Skeletal muscle tissue (tissue), 4 donors: ENCODE results near the gene CACNB2. TPM values are rescaled to one million over a fixed set of nuclear protein-coding genes. Genes with fewer than 3 reads are reported as not detected.

Experiments used
- H3K27ac ChIP-seq: one replicate; pipeline ENCODE4 v1.7.0; 2013; ENCODE audit warnings: mild to moderate bottlenecking, low read depth, low read length, inconsistent platforms
- H3K27me3 ChIP-seq, 3 donors: one replicate each; pipeline ENCODE4 v1.7.0; 2013; ENCODE audit warnings: low read length in 3 of 3; ENCODE audit not compliant: control insufficient read depth in 3 of 3, insufficient read depth in 3 of 3
- H3K36me3 ChIP-seq, 3 donors: one replicate each; pipeline ENCODE4 v1.7.0; 2013; ENCODE audit warnings: low read length in 3 of 3; ENCODE audit not compliant: control insufficient read depth in 3 of 3, insufficient read depth in 3 of 3
- H3K4me1 ChIP-seq, 3 donors: one replicate each; pipeline ENCODE4 v1.7.0; 2013; ENCODE audit warnings: low read length in 3 of 3, mild to moderate bottlenecking in 3 of 3; ENCODE audit not compliant: control insufficient read depth in 3 of 3, insufficient read depth in 3 of 3
- H3K4me3 ChIP-seq, 3 donors: one replicate each; pipeline ENCODE4 v1.7.0; 2013; ENCODE audit warnings: low read length in 3 of 3
- H3K9ac ChIP-seq, 3 donors: one replicate each; pipeline ENCODE4 v1.7.0; 2013; ENCODE audit warnings: low read length in 3 of 3, mild to moderate bottlenecking in 3 of 3, moderate library complexity in 2 of 3, low read depth in 1 of 3
- H3K9me3 ChIP-seq, 3 donors: one replicate each; pipeline ENCODE4 v1.7.0; 2013; ENCODE audit warnings: low read length in 3 of 3; ENCODE audit not compliant: control insufficient read depth in 3 of 3
- total RNA-seq: library from RNA; depleted of rRNA; stranded (reverse); fragments of >200 nt; gene quantifications from one replicate; pipeline ENCODE4 v1.2.3, GENCODE V29; 2014
- donor health status: Osteomylitis.

CACNB2 gene
- total RNA-seq, 1 donor from 2014 or later, result 4.2 TPM

DNA sequence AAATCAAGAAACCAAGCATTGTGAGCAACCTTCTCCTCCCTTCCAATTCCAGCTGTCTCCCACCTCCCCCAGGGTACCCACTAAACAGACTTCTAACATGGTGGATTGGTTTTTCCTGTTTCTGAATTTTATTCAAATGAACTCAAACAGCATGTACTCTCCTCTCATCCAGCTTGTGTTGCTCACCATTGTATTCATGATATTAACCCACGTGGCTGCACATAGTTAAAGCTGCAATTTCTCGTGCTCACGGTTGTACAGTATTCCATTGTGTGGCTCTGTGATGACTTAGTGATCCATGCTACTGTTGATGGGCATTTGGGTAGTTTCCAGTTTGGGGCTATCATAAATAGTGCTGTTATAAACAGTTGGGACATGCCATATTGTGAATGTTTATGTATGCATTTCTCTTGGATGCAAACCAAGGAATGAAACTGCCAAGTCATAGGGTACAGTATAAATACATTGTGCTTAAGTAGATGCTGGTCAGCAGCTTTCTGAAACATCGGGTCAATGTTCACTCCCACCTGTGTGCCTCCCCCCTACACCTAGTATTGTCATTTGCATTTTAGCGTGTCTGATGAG is 124.3 kb downstream of the CACNB2 start:
- Histone ChIP-seq H3K9ac (no peak overlapping the region), H3K36me3 (no peaks in the 10 kb centered on the region), H3K27ac (no peak overlapping the region), H3K4me3 (no peak overlapping the region), H3K4me1 (no peaks in the 10 kb centered on the region), H3K9me3 (no peaks in the 10 kb centered on the region), H3K27me3 (no peaks in the 10 kb centered on the region)

DNA sequence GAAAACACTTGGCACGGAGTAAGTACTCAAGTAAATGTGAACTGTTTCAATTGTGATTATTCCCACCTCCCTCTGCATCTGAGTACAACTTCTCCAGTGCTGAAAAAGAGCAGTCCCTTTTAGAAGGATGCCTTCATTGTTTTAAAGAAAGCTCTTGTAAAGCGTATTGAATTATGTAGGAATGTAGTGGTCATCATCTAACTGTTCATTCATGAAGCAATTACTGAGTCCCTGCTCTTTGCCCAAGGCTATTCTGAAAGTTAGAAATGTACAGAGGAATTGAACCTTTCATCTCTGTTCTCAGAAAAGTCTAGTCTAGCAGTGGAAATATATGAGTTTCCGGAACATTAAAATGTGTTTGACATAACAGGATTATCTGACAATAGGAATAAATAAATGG is 127.8 kb downstream of the CACNB2 start:
- Histone ChIP-seq H3K27ac (no peak overlapping the region), H3K9me3 (no peaks in the 10 kb centered on the region), H3K36me3 (no peaks in the 10 kb centered on the region), H3K4me1 (no peaks in the 10 kb centered on the region), H3K27me3 (no peaks in the 10 kb centered on the region), H3K9ac (no peak overlapping the region), H3K4me3 (no peak overlapping the region)

DNA sequence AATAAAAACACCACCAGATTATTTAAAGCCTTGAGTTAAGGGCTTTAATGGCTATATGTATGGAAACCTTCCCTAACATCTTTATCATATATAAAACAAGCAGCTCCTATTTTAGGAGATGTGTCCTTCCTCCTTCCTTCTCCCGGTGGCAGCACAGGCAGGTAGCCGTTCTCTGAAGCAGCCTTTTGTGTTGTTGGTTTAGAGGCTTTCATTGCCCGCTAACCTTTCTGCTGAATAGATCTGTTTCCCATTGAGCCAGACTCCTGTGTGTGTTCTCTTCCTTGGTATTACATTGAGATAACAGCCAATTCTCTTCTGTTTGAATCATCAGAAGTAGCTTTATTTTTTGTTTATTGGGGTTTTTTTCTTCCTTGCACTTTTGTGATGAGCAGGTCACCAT is 131.3 kb downstream of the CACNB2 start:
- H3K27me3 ChIP-seq, result no peaks in the 10 kb centered on the region
- H3K9me3 ChIP-seq, result no peaks in the 10 kb centered on the region
- no peaks in the 10 kb centered on the region for H3K4me1 ChIP-seq
- no peaks in the 10 kb centered on the region for H3K36me3 ChIP-seq
- no peak overlapping the region for H3K27ac ChIP-seq
- no peak overlapping the region for H3K4me3 ChIP-seq
- no peak overlapping the region for H3K9ac ChIP-seq

DNA sequence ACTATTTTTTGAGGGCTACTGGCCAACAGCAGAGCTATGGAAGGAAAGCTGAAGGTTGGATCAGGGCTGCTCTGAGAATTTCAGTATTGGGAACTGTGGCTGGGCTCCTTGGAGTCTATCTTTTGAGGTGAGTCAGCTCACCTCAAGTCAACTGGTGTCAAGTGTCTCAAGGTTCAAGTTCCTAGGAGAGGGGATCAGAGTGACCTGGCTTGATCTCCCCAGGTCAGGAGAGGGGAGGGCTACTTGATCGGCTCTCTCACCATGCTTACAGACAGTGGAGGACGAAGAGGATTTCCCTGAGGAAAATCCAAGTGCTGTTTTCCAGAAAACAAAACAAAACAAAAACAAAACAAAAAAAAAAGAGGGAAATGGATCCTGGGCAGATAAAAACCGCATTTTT is 132.8 kb downstream of the CACNB2 start:
- no peaks in the 10 kb centered on the region for H3K4me1 ChIP-seq
- no peaks in the 10 kb centered on the region for H3K36me3 ChIP-seq
- no peaks in the 10 kb centered on the region for H3K9me3 ChIP-seq
- H3K4me3 ChIP-seq, result no peak overlapping the region
- no peak overlapping the region for H3K9ac ChIP-seq
- H3K27ac ChIP-seq, result no peak overlapping the region
- H3K27me3 ChIP-seq, result no peaks in the 10 kb centered on the region

DNA sequence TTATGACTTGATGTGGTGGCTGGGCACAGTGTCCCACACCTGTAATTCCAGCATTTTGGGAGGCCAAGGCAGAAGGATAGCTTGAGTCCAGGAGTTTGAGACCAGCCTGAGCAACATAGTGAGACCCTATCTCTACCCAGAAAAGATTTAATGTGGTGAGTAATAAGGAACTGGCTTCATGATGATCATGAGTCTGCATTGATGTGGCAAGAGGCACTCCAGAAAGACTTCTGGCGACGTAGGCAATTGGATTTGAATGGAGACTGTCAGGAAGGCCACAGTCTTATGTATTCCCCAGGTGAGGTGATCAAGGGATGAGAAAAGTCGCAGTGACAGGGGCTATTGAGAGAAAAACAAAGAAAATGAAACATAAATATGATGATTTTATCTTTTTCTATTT is 138.0 kb downstream of the CACNB2 start:
- no peak overlapping the region for H3K27ac ChIP-seq
- H3K9me3 ChIP-seq, result no peaks in the 10 kb centered on the region
- no peaks in the 10 kb centered on the region for H3K36me3 ChIP-seq
- no peaks in the 10 kb centered on the region for H3K4me1 ChIP-seq
- no peaks in the 10 kb centered on the region for H3K27me3 ChIP-seq
- no peak overlapping the region for H3K4me3 ChIP-seq
- H3K9ac ChIP-seq, result no peak overlapping the region

DNA sequence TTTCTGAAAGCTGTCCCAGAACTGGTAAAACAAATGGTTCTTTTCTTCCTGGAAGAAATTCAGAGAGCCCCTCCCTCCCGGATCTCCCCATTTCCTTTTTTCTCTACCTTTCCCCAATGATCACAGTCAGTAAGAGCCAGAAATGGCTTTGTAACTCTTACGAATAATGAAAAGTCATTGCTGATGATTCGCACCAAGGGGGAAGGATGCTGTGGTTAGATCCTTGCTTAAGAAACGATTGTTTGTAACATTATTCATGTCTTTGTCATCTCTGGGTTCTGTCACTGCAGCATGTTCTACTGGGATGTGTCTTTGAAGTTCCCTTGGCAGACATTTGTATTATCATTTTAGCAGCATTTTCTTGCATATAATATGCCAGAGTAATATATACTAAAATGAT is 138.9 kb downstream of the CACNB2 start:
- H3K36me3 ChIP-seq, result no peaks in the 10 kb centered on the region
- no peak overlapping the region for H3K9ac ChIP-seq
- H3K4me1 ChIP-seq, result no peaks in the 10 kb centered on the region
- no peak overlapping the region for H3K27ac ChIP-seq
- no peaks in the 10 kb centered on the region for H3K9me3 ChIP-seq
- no peaks in the 10 kb centered on the region for H3K27me3 ChIP-seq
- H3K4me3 ChIP-seq, result no peak overlapping the region

DNA sequence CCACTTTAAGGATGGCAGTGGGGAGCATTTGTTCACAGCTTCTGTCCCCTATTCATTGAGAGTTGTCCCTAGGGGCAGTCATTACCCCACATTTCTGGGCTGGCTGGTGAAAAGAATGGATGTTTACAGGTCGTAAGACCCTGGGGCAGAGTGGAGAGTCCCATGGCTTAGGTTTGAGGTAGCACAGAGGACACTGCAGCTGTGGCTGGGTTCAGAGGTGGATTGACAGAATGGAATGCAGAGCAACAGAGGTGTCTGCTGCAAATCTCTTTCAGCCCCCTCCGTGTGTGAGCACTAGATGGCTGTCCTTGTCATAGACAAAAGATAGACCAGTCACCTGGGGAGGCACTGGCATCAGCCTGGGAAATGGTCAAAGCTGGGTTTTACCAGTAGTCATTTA is 141.9 kb downstream of the CACNB2 start:
- Histone ChIP-seq H3K27ac (no peak overlapping the region), H3K27me3 (no peaks in the 10 kb centered on the region)

DNA sequence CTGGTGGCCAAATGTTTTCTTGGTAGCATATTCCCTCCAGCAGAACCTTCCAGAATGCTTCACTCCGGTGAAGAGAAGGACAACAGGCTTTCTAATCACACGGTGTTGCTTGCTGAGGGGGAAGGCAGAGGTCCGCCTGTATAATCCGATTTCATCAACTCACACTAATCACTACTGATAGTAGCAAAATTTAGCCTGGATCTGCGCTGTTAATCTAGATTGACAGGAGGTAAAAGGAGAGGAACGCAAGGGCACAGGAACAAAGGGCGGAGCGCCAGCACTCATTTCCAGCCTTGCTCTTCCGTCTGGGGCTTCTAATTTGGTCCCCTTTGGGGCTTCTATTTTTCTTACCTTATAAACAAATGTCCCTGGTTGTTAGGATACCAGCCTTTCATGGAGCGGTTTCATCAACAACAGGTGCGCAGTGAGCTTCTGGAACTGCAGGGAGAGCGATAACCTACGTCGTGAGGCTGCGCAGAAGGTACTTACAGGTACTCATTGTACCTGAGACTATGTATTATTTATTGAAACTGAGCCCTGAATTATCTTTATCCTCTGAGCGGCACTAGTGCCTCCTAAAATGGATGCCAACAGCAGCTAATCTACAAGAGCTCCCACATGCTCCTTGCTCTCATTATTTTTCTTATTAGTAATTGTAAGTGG is 150.6 kb downstream of the CACNB2 start:
- no peak overlapping the region for H3K9ac ChIP-seq
- no peaks in the 10 kb centered on the region for H3K4me1 ChIP-seq
- H3K27me3 ChIP-seq, result no peaks in the 10 kb centered on the region
- H3K9me3 ChIP-seq, result no peaks in the 10 kb centered on the region
- no peaks in the 10 kb centered on the region for H3K36me3 ChIP-seq
- H3K4me3 ChIP-seq, result no peak overlapping the region
- H3K27ac ChIP-seq, result no peak overlapping the region

More for the DNA sequence above, 141.9 kb downstream of the CACNB2 start:
- Histone ChIP-seq H3K36me3 (no peaks in the 10 kb centered on the region), H3K4me1 (no peaks in the 10 kb centered on the region), H3K9me3 (peaks cover 0 to 4% (median 0%) of the 10 kb centered on the region in 3 donors), H3K9ac (no peak overlapping the region), H3K4me3 (no peak overlapping the region)

DNA sequence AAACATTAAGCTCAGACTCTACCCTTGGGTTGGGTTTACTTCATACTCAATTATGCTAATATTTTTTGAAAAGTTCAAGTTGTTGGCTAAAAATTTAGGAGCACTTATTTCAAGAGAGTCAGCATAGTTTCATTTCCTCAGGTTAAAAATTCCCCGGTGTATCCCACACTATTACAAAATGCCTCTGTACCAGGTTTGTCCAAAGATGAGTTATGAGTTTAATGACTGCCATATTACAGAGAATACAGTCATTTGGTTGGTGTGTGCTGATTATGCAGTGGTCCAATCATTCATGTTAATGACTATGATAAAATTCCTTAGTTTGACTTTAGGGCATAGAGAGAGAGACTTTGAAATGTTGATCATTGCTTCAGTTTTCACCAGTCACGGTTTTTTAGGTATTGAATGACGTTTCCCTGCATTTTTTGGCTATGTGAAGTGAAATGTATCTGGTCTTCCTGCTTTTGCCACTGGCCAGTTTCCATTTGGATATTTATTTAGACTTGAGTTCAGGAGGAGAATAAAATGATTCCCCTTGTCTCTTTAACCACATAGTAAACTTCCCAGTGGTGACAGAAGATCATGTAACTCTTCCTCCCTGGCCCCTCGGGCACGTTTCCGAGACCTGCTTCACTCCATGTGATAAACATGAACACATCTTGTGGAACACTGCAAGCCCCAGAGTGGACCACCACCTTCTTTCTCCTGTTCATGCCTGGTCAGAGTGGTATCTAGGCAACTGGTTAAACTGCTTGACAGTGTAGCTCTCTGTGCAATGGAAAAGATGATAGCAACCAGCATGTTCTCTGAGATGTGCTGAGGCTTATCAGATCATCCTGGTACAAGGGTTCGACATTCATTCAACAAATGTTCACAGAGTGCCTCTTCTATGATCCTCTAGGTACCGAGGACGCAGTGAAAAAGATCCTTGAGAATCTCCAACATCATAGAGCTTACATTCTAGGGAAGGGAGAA is 153.6 kb downstream of the CACNB2 start:
- Histone ChIP-seq H3K27me3 (no peaks in the 10 kb centered on the region), H3K36me3 (no peaks in the 10 kb centered on the region), H3K9me3 (no peaks in the 10 kb centered on the region), H3K4me1 (no peaks in the 10 kb centered on the region), H3K9ac (no peak overlapping the region), H3K4me3 (no peak overlapping the region), H3K27ac (peak overlapping the region; percentile 1)

DNA sequence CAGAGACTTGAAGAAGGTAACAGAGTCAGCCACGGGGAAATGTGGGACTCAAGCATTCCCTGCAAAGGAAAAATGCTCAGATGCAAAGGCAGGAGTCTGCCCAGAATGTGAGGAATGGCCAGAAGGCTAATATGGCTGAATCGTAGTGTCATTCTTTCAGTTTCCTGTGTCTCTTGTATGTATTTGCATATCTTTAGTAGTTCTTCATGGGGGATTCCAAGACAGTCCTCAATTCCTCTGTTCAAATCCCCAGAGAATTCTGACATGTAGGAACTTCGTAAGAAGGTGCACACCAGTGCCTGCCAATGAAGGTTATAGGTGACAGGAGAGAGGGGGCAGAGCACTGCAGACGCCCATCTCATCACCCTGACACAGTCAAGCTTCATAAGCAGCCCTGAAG is 154.4 kb downstream of the CACNB2 start:
- no peak overlapping the region for H3K9ac ChIP-seq
- no peak overlapping the region for H3K4me3 ChIP-seq
- no peaks in the 10 kb centered on the region for H3K27me3 ChIP-seq
- H3K27ac ChIP-seq, result no peak overlapping the region
- H3K4me1 ChIP-seq, result no peaks in the 10 kb centered on the region
- H3K9me3 ChIP-seq, result no peaks in the 10 kb centered on the region
- no peaks in the 10 kb centered on the region for H3K36me3 ChIP-seq
